Left renal cortex interstitium (tissue), 4 donors: Measurements from ENCODE around the gene GRB10. TPM values are rescaled to one million over a fixed set of nuclear protein-coding genes. Genes with fewer than 3 reads are reported as not detected.
"Not testable (repeated sequence)": the region's sequence is repeated elsewhere in the genome, so short reads cannot be mapped to it uniquely, and the experiment has no call there.

ENCODE experiments used
- DNase-seq, 4 donors: peaks; one replicate each; pipeline ENCODE4 v3.0.0-alpha.2; 2013; ENCODE audit warnings: low read depth in 4 of 4, low spot score in 2 of 4, missing footprints in 1 of 4
- polyA plus RNA-seq, 4 donors: library from polyadenylated mRNA; unstranded; fragments of 120-200 nt; gene quantifications; one replicate each; pipeline ENCODE4 v1.2.1, GENCODE V29; 2013; ENCODE audit not compliant: insufficient read length in 4 of 4

The GRB10 gene
- polyA plus RNA-seq, 4 donors, result 25.7 to 47.8 (median 35.6) TPM

DNA sequence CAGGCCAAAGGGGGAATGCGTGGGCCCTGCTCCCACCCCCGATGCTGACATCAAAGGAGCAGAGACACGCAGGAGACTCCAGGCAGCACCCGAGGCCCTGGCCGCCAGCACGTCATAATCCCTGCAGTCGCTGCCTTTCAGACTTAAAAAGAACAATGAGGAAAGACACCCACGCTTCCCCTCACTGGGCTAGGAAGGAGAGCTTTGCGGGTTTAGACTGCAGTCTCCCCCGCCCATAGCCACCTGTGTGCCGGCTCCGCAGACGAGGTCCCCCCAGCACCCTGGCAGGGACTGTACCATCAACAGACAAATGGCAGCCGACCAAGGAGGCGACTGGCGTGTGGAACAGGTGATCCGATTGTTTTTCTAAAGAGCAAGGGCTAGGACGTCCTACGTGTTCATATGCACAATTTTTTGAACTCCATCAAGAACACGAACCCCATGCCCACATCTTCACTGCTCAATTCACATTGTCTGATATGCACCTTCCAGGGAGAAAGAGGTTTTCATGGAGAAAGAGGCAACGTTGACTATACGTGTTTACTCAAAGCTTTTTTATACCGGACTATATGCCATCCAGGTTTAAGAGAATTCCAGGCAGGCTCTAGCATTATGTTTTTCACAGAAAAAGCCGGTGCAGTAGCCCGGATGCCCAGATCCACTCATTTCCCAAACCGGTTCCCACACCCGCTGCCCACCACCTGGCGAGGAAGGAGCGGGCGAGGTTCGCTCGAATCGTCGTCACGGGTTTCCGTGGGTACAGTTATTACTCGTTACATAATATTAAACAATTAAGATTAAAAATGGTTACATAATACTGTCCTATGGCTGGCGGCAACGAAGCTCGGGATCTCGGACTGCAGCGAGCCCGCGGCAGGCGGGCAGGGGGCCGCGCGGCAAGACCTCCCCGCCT is 1.1 kb downstream of the GRB10 start:
- no peak for DNase-seq

DNA sequence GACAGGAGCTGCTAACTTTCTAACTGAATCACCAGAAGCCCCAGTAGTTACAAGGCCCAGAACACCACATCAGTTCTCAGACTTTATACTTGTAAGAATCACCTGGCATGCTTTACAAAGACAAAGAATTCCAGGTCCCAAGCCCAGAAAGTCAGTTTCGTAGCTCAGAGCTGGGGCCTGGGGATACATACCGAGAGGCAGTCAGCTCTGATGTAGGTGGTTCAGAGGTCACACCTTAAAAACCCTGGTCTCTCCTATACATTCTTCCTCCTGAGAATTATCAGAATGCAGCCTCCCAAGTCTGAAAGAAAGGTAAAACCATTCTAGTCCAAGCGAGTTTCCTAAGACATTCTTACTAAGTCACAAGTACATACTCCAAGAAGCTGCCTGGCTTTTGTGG is 2.3 kb downstream of the GRB10 start:
- no peak for DNase-seq

DNA sequence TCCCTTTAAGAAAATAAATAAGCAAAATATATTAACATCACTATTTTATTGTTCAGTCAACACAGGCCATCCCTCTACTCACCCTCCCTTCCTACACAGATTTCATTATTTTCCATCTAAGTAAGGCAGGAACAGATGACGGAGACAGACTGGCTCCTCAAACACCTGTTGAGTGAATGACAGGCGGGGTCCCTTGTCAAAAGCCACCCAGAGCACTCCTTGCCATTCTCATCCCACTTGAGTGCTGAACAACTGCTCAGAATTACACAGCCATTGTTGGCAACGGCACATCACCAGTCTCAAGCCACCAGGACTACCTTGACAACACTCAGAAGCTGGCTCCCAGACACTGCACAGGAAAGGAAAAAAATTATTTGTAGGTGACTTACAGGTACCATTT is 3.3 kb downstream of the GRB10 start:
- no peak for DNase-seq

DNA sequence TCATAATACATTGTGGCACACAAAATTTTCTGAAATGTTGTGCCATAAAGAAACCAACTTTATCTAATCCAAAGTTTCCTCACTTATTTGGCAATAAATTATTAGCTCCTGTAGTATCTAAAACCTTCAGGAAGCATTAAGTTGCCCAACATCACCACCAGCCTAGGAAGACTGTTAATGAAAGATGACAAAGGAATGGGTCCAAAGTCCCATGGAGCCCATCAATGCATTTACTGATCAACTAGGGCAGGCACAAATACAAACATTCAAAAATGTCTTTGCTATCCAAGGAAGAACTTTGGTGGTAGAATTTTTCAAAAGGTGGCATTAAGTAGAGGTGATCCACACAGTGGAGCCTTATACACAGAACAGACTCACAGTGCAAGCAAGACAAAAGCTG is 4.5 kb downstream of the GRB10 start:
- DNase-seq, result no peak

- DNase-seq, result no peak
Measured at GRCh38 chr7:50775836-50776235, 6.9 kb downstream of the GRB10 start.

DNA sequence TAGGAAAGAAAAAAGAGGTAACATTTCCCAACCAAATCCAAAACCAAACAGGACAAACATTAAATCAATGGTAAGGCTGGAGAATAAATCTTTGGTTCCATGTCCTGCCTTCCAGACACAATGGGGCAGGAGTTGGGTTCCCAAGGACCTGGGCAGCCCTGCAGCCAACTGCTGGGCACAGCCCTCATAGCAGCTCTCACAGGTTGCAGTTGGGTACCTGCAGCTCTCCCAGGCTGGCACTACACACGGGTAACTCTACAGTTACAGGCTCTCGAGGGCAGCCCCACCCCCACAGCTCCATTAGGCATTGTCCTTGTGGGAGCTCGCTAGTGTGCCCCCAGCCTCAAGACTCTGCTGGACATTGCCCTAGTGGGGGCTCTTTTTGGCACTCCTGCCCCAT is 7.5 kb downstream of the GRB10 start:
- DNase-seq, result no peak

DNA sequence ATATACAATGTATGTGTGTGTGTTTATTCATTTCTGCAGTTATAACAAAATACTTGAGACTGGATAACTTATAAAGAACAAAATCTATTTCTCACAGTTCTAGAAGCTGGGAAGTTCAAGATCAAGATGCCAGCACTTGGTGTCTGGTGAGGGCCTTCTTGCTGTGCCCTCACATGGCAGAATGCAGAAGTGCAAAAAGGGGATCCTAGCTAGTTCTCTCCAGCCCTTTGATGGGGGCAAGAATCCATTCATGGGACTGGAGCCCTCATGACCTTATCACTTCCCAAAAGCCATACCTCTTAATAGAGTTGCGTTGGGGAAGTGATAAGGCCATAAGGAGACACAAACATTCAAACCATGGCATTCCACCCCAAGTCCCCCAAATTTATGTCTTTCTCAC is 8.4 kb downstream of the GRB10 start:
- no peak for DNase-seq

- not testable (repeated sequence) for DNase-seq
Measured at GRCh38 chr7:50773071-50773470, 9.6 kb downstream of the GRB10 start.

- no peak for DNase-seq
Measured at GRCh38 chr7:50771120-50772002, 11.3 kb downstream of the GRB10 start.

DNA sequence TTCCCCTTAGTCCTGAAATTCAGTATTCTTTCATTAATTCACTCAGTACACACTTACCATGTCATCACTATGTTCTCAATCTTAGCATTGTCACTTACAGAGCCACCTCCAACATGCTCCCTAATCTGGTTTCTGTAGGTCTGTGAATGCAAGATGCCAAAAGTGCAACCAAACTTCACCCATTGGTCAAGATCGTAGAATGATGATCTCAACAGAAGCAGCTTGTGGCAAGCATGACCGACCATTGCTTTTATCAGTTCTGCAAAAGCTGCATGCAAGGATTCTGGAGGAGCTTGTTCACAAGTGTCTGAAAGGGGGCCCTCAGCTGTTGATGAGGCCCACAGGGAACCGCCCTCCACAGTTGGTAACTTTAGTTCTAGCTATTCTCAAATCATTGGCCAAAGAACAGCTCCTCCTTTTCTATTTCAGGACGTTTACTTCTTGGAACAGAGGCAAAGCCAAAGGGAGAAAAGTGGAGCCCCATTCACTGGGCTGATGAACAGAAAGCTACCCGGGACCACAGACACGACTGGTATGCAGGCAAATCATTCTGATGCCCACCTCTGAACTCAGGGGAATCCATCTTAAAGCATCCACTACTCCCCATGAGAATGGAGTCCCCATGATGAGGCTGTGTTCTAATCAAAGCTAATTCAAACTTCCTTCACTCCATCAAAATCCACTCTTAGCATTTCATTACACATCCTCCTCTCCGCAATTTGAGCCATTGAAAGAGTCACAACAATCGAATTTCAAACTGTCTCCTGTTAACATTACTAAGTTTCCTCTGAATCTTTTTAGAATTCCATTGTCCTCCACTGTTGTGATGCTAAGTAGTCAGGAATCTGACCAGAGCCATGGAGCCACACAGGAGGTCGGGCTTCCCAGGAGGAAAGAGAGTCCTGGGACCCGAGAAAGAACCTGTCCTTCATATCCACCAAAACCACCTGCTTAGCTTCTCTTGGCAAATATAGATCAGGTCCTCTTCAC is 13.9 kb downstream of the GRB10 start:
- no peak for DNase-seq

GRCh38 chr7:50766849-50767207 is 15.9 kb downstream of the GRB10 start:
- DNase-seq, result no peak

- no peak for DNase-seq
Measured at GRCh38 chr7:50766106-50766848, 16.4 kb downstream of the GRB10 start.

- no peak for DNase-seq
Measured at GRCh38 chr7:50762337-50762736, 20.4 kb downstream of the GRB10 start.

DNA sequence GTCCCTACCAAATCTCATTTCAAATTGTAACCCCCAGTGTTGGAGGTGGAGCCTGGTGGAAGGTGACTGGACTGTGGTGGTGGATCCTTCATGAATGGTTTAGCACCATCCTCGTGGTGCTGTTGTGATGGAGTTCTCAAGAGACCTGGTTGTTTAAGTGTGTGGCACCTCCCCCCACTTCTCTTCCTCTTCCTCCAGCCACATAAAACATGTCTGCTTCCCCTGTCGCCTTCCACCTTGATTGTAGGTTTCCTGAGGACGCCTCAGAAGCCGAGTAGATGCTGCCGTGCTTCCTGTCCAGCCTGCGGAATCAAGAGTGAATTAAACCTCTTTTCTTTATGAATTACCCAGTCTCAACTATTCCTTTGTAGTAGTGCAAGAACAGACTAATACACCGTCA is 21.0 kb downstream of the GRB10 start:
- DNase-seq, result no peak

DNA sequence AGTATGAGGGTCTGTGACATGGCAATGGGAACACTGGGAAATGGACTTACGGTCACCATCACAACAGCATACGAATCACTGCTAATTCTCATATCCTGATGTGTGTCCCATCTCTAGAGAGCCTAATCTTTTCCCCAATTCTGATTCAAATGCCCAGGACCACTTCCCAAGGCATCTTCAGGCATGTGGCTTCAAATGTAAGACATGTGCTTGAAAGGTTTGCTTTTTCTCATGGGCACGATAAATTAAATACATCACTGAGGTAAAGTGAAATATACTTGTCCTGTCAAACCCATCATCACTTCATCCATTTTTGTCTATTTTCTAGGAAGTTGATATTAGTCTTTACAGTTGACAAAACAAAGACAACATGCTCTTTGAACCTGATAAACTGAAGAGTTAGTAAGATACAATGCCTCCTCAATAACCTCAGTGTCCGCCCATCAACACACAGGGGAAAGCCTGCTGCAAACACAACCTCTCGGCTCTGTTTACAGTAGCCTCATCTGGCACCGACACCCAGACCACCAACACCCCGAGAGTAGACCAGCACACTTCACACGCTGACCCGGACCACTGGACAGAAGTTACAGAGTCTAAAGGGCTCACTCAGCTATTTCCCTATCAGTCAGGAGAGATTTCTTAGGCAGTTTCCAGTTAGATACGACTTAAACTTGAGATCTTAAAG is 24.8 kb downstream of the GRB10 start:
- no peak for DNase-seq

- no peak for DNase-seq
Measured at GRCh38 chr7:50756180-50756579, 26.5 kb downstream of the GRB10 start.

DNA sequence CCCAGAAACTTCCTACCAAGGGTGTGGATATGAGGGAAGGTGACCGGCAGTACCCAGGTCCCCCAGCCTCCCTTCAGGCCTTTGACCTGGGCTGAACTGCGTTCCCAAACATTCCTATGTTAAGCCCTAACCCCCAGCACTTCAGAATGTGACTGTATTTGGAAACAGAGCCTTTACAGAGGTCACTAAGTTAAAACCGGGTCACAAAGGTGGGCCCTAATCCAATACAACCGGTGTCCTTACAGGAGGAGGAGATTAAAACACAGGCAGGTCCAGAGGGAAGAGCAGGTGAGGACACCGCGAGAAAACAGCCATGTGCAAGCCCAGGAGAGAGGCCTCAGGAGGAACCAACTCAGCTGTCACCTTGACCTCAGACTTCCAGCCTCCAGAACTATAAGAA is 28.0 kb downstream of the GRB10 start:
- no peak for DNase-seq

DNA sequence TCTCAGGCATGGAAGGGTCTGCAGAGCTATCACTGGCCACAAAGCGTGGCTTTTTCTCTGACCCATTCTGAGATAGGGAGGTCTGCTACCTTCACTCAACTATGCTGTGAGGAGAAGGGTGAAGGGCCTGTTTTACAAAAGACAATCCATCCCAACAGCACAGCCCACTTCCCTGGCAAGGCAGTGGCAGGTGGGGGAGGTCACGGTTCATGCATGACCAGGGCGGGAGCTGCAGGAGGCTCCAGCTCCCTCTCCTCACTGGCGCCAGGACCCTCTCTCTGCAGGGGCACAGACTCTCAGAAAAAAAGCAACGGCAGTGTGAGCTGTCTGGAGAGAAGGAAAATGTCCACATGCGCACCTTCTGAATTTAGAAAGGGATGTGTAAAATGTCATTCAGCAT is 28.5 kb downstream of the GRB10 start:
- DNase-seq, result peak in 1 of 4 donors; percentile 13

DNA sequence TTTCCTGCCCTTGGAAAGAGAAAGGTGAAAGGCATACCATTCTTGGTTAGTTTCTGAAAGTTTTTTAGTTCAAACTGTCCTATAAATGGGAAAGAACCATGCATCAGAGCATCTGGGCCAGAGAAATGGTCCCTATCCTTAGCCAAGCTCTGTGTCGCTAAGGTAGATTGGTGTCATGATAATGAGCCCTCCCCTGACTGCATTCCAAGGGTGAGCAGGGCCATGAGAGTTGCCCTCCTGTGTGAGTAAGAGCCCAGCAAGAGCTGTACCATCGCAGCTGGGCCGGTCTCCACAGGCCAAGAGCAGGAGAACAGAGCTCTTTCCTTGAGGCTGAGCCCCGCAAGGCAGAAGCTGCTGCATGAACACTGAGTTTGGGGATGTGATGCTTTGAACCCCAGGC is 30.3 kb downstream of the GRB10 start:
- no peak for DNase-seq
